Adrenal gland (tissue), 5 donors: ENCODE data around the gene RNF214.

Source experiments
- CTCF ChIP-seq, 6 experiments: fragments of 450-650 bp in 4 of 6; fragments of 200-600 bp in 2 of 6; sonication (generic) in 1 of 6; IDR thresholded peaks; 1 replicate in 5 of 6; 2 replicates in 1 of 6; pipeline versions ENCODE4 v1.5.1 to v1.8.0; 2016 to 2021; ENCODE audit warnings: antibody characterized with exemption in 6 of 6, mild to moderate bottlenecking in 2 of 6, moderate library complexity in 1 of 6
- POLR2A ChIP-seq, 2 donors: fragments of 450-650 bp; IDR thresholded peaks; one replicate each; pipeline ENCODE4 v1.6.1; 2017; ENCODE audit warnings: antibody characterized with exemption in 2 of 2, mild to moderate bottlenecking in 2 of 2, moderate library complexity in 1 of 2
- donor health status: DM: no; HTN: no; CAD: no.

DNA sequence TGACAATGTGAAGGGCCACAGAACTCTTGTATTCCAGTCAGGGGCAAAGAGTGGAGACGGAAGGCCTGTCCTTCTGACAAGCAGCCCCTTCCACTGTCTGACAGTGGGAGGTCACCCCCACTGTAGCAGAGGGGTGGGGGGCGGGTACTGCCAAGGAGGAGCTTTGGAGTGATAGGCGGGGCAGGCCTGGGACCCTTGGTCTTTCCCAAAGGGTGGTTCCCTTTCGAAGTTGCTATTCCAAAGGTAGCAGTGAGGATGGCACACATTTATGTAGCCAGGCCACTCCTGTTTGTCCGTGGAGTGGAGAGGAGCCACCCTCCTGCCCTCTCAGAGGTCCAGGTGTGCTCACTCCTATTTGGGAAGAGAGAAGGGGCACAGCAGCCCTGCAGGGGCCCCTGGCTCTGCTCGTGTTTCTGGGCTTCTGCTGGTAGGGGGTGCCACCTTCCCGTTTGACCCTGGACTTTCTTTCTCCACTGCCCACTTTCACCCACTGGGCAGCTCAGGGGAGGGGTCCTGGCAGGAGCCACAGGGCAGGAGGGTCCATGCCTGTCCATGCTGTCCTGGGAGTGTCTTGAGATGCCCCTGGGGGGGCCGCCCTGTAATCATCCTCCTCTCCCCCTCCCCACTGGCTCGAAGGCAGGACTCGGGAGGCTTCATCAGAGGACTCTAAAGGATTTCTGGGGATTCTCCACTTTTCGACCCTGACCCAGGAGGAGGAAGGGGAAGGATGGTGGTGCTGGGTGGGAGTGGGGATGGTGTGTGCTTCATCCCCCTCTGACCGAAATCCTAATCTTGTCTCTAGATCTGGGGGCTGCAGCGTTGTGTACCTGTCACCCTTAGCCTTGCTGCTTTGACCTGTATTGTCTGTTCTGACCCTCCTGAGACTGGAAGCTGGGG lies 32.3 kb upstream of the RNF214 start:
- TF ChIP-seq POLR2A (IDR thresholded peaks at IDR 0.05) (no peak), CTCF (IDR thresholded peaks at IDR 0.05) (no peak)
